Endodermal cell (in vitro differentiated cells): ENCODE data around the gene EIF4E2. TPM values are rescaled to one million over a fixed set of nuclear protein-coding genes. Genes with fewer than 3 reads are reported as not detected.

Source experiments
- DNase-seq: peaks from one replicate; pipeline ENCODE4 v3.0.0-alpha.2; 2017
- H3K27ac ChIP-seq: 2 replicates; pipeline ENCODE4 v1.5.1; 2013; ENCODE audit warnings: mild to moderate bottlenecking, low read depth, low read length, moderate library complexity
- H3K27me3 ChIP-seq: 2 replicates; pipeline ENCODE4 v1.6.1; 2013; ENCODE audit warnings: mild to moderate bottlenecking, low read length, moderate library complexity; ENCODE audit not compliant: insufficient read depth, control insufficient read depth, poor library complexity, severe bottlenecking
- H3K36me3 ChIP-seq: 2 replicates; pipeline ENCODE4 v1.7.0; 2013; ENCODE audit warnings: mild to moderate bottlenecking, low read length, moderate library complexity; ENCODE audit not compliant: control insufficient read depth, insufficient read depth
- H3K4me1 ChIP-seq: one replicate; pipeline ENCODE4 v1.7.0; 2013; ENCODE audit warnings: low read length; ENCODE audit not compliant: control insufficient read depth, insufficient read depth
- H3K4me3 ChIP-seq: 2 replicates; pipeline ENCODE4 v1.5.1; 2013; ENCODE audit warnings: mild to moderate bottlenecking, low read length, moderate library complexity
- H3K9ac ChIP-seq: 2 replicates; pipeline ENCODE4 v1.6.1; 2013; ENCODE audit warnings: mild to moderate bottlenecking, low read length, moderate library complexity; ENCODE audit not compliant: poor library complexity, severe bottlenecking; ENCODE audit errors: extremely low read depth
- H3K9me3 ChIP-seq: 2 replicates; pipeline ENCODE4 v1.6.1; 2013; ENCODE audit warnings: mild to moderate bottlenecking, low read length, moderate library complexity; ENCODE audit not compliant: control insufficient read depth
- H3K27ac Mint-ChIP-seq: 2 replicates; pipeline ENCODE4 v1.8.0; 2020; ENCODE audit warnings: mixed read lengths
- H3K27me3 Mint-ChIP-seq: 2 replicates; pipeline ENCODE4 v1.8.0; 2021; ENCODE audit warnings: mild to moderate bottlenecking, mixed read lengths; ENCODE audit not compliant: insufficient read depth
- H3K36me3 Mint-ChIP-seq: 2 replicates; pipeline ENCODE4 v1.8.0; 2020; ENCODE audit warnings: low read depth, mixed read lengths
- H3K4me1 Mint-ChIP-seq: 2 replicates; pipeline ENCODE4 v1.8.0; 2020; ENCODE audit warnings: mixed read lengths
- H3K4me3 Mint-ChIP-seq: 2 replicates; pipeline ENCODE4 v1.8.0; 2020; ENCODE audit warnings: mild to moderate bottlenecking, moderate library complexity, mixed read lengths
- H3K9me3 Mint-ChIP-seq: 2 replicates; pipeline ENCODE4 v1.8.0; 2020; ENCODE audit warnings: mild to moderate bottlenecking, mixed read lengths
- WGBS, 2 experiments: methylation state at CpG; one replicate each; pipeline versions ENCODE4 v1.1.5 to v1.1.7; 2013; ENCODE audit warnings: missing lambda C conversion rate in 2 of 2, mixed read lengths in 1 of 2; ENCODE audit not compliant: insufficient coverage in 1 of 2, insufficient read length in 1 of 2; 5-methylcytosine and 5-hydroxymethylcytosine counted together
- total RNA-seq, 2 donors: library from RNA; stranded (reverse); fragmentation: NEBNext Ultra II Directional in 1 of 2; extraction: Animal tissue kit (Norgen Biotek cat#: 25700) in 1 of 2; gene quantifications; 2 replicates in 1 of 2; 3 replicates in 1 of 2; pipeline ENCODE4 v1.2.1, GENCODE V29; 2021
- TF ChIP-seq, protein P1 (sequence below): fragments of 200-600 bp; sonication (generic); conservative IDR thresholded peaks from 2 replicates; pipeline ENCODE4 v1.5.0; 2021; ENCODE audit warnings: antibody characterized with exemption, mild to moderate bottlenecking

The EIF4E2 gene
- total RNA-seq, 2 donors from 2014 or later = 105 to 116 TPM

DNA sequence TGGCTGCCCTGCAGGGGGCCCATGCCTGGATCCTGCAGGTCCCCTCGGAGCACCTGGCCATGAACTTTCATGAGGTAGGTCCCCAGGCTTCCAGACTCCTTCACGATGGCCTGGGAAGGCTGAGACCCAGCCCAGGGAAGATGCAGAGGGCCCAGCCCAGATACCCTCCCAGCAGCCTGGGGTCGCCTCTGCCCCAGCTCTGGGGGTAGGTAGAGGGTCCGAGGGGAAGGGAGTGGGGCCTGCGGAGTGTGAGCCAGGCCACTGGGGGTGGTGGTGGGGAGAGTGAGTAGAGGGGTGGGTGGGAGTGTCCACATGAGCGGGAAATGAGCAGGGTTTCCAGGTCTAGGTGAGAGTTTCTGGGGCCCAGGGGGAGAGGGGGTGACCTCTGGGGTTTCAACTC lies 25.7 kb upstream of the EIF4E2 start:
- Mint-ChIP-seq H3K4me3 (no peak overlapping the region), H3K27me3 (peaks cover 59% of the 10 kb centered on the region), H3K27ac (no peak overlapping the region), H3K36me3 (no peaks in the 10 kb centered on the region), H3K4me1 (no peaks in the 10 kb centered on the region), H3K9me3 (no peaks in the 10 kb centered on the region)
- WGBS, 2 experiments = 84 to 100% methylated on average over 2 to 6 of the region's 6 CpGs
- no peak for DNase-seq
- TF ChIP-seq, protein P1, sequence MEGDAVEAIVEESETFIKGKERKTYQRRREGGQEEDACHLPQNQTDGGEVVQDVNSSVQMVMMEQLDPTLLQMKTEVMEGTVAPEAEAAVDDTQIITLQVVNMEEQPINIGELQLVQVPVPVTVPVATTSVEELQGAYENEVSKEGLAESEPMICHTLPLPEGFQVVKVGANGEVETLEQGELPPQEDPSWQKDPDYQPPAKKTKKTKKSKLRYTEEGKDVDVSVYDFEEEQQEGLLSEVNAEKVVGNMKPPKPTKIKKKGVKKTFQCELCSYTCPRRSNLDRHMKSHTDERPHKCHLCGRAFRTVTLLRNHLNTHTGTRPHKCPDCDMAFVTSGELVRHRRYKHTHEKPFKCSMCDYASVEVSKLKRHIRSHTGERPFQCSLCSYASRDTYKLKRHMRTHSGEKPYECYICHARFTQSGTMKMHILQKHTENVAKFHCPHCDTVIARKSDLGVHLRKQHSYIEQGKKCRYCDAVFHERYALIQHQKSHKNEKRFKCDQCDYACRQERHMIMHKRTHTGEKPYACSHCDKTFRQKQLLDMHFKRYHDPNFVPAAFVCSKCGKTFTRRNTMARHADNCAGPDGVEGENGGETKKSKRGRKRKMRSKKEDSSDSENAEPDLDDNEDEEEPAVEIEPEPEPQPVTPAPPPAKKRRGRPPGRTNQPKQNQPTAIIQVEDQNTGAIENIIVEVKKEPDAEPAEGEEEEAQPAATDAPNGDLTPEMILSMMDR = no peak
- H3K27me3 ChIP-seq = peaks cover 53% of the 10 kb centered on the region
- no peaks in the 10 kb centered on the region for H3K9me3 ChIP-seq
- H3K36me3 ChIP-seq = no peaks in the 10 kb centered on the region
- no peak overlapping the region for H3K27ac ChIP-seq
- no peaks in the 10 kb centered on the region for H3K4me1 ChIP-seq
- H3K4me3 ChIP-seq = no peak overlapping the region
- H3K9ac ChIP-seq = no peak overlapping the region

DNA sequence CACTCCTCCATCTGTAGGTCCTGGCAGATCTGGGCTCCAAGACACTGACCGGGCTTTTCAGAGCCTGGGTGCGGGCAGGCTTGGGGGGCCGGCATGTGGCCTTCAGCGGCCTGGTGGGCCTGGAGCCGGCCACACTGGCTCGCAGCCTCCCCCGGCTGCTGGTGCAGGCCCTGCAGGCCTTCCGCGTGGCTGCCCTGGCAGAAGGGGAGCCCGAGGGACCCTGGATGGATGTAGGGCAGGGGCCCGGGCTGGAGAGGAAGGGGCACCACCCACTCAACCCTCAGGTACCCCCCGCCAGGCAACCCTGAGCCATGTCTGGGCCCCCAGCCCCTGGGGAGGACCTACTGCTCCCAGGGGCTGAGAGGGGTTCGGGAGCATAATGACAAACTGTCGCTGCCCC lies 25.3 kb upstream of the EIF4E2 start:
- 84 to 87% methylated on average over 5 to 14 of the region's 14 CpGs for WGBS, 2 experiments
- no peaks in the 10 kb centered on the region for H3K9me3 ChIP-seq
- H3K27me3 Mint-ChIP-seq = peaks cover 58% of the 10 kb centered on the region
- no peak overlapping the region for H3K4me3 ChIP-seq
- H3K36me3 Mint-ChIP-seq = no peaks in the 10 kb centered on the region
- no peak overlapping the region for H3K9ac ChIP-seq
- no peak for DNase-seq
- no peak overlapping the region for H3K4me3 Mint-ChIP-seq
- H3K9me3 Mint-ChIP-seq = no peaks in the 10 kb centered on the region
- TF ChIP-seq, protein P1 = no peak
- peaks cover 52% of the 10 kb centered on the region for H3K27me3 ChIP-seq
- no peaks in the 10 kb centered on the region for H3K4me1 ChIP-seq
- no peak overlapping the region for H3K27ac Mint-ChIP-seq
- H3K4me1 Mint-ChIP-seq = no peaks in the 10 kb centered on the region
- H3K27ac ChIP-seq = no peak overlapping the region
- H3K36me3 ChIP-seq = no peaks in the 10 kb centered on the region

DNA sequence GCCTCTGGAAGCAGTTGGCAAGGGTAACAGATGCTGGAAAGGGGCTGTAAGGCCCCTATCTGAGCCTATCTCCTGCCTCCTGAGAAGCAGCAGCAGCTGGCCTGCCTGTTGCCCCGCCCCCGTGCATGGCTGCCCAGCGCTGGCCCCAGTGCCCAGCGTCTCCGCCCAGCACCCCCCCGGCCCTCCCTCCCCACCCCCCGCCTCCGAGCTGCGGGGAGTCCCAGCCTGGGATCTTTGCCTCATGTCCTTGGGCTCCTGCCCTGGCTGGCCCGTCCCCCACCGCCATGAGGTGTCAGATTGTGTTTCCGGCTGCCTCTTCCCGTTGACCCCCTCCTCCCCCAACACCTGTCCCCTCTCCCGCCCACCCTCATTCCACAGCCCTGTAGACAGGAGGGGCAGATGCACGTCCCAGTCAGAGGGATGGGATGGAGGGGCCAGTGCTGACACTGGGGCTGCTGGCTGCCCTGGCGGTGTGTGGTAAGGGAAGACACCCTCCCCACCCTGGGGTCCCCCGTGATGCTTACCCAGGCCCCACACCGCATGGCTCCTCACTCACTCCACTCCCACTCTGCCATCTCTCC lies 24.6 kb upstream of the EIF4E2 start, which contains the start of gene CHRND:
CHRND (plus strand) TSS at position 370 of the 581 bp plus-strand sequence; CDS start at position 426, 56 bp downstream.
- peak; percentile 64 for DNase-seq
- Mint-ChIP-seq H3K27me3 (peaks cover 51% of the 10 kb centered on the region), H3K4me1 (no peaks in the 10 kb centered on the region), H3K4me3 (no peak within 1 kb of the TSS), H3K36me3 (no peaks in the 10 kb centered on the region), H3K27ac (no peak within 1 kb of the TSS), H3K9me3 (no peaks in the 10 kb centered on the region)
- WGBS, 2 experiments = 49 to 67% methylated on average over 1 to 16 of the region's 18 CpGs
- peaks cover 45% of the 10 kb centered on the region for H3K27me3 ChIP-seq
- no peaks in the 10 kb centered on the region for H3K4me1 ChIP-seq
- H3K9me3 ChIP-seq = no peaks in the 10 kb centered on the region
- H3K4me3 ChIP-seq = no peak within 1 kb of the TSS
- TF ChIP-seq, protein P1 = no peak
- no peaks in the 10 kb centered on the region for H3K36me3 ChIP-seq
- no peak within 1 kb of the TSS for H3K27ac ChIP-seq
- no peak within 1 kb of the TSS for H3K9ac ChIP-seq
